OCI-LY7 (cell line): Measurements from ENCODE around the gene HBG2. TPM values are rescaled to one million over a fixed set of nuclear protein-coding genes. Genes with fewer than 3 reads are reported as not detected.

Source experiments
- BruUV-seq: library from RNA; stranded (reverse); fragments of 400-500 nt; replicated peaks from 2 replicates; lab custom pipeline; 2021; lab: Mats Ljungman, UMichigan
- CTCF ChIA-PET: fragments of 300-600 bp; sonication (Branson Sonifier 250); formaldehyde crosslinking; loops from one replicate; lab custom pipeline; 2022; ENCODE audit warnings: antibody characterized with exemption; ENCODE audit not compliant: unreplicated experiment; lab: Charles Lee
- POLR2A ChIA-PET: fragments of 300-600 bp; sonication (Branson Sonifier 250); formaldehyde crosslinking; loops from one replicate; lab custom pipeline; 2022; ENCODE audit warnings: antibody characterized with exemption; lab: Charles Lee
- DNase-seq: peaks from one replicate; pipeline ENCODE4 v3.0.0-alpha.2; 2015; ENCODE audit warnings: low spot score
- H2AFZ ChIP-seq: fragments of 200-600 bp; sonication (generic), shearing (Covaris generic); 2 replicates; pipeline ENCODE4 v1.6.1; 2014; ENCODE audit warnings: mild to moderate bottlenecking, antibody characterized with exemption, low read length, moderate library complexity
- H3K27ac ChIP-seq: fragments of 200-600 bp; sonication (generic); 2 replicates; pipeline ENCODE4 v1.5.1; 2014; ENCODE audit warnings: mixed run types, low read depth, mild to moderate bottlenecking, moderate library complexity, low read length, inconsistent platforms; ENCODE audit not compliant: poor library complexity, severe bottlenecking
- H3K36me3 ChIP-seq: fragments of 200-600 bp; sonication (generic); 2 replicates; pipeline ENCODE4 v1.6.1; 2014; ENCODE audit warnings: mild to moderate bottlenecking, antibody characterized with exemption, low read length, moderate library complexity, mixed read lengths; ENCODE audit not compliant: insufficient read depth
- H3K4me1 ChIP-seq: fragments of 200-600 bp; sonication (generic); 2 replicates; pipeline ENCODE4 v1.5.1; 2014; ENCODE audit warnings: mild to moderate bottlenecking, low read length; ENCODE audit not compliant: insufficient read depth, poor library complexity, severe bottlenecking
- H3K4me2 ChIP-seq: fragments of 200-600 bp; sonication (generic); 2 replicates; pipeline ENCODE4 v1.6.1; 2014; ENCODE audit warnings: mild to moderate bottlenecking, low read length
- H3K4me3 ChIP-seq: fragments of 200-600 bp; sonication (generic); 2 replicates; pipeline ENCODE4 v1.5.1; 2014; ENCODE audit warnings: mild to moderate bottlenecking, low read depth, low read length; ENCODE audit not compliant: poor library complexity, severe bottlenecking
- H3K79me2 ChIP-seq: fragments of 200-600 bp; sonication (generic); 2 replicates; pipeline ENCODE4 v1.6.1; 2016; ENCODE audit warnings: low read depth, mild to moderate bottlenecking, low read length, moderate library complexity, mixed read lengths; ENCODE audit not compliant: insufficient read depth
- H3K9me2 ChIP-seq: fragments of 200-600 bp; sonication (generic); 2 replicates; pipeline ENCODE4 v1.6.1; 2016; ENCODE audit warnings: mild to moderate bottlenecking, low read length, mixed read lengths; ENCODE audit not compliant: insufficient read depth
- H3K9me3 ChIP-seq: fragments of 200-600 bp; sonication (generic); 2 replicates; pipeline ENCODE4 v1.6.1; 2014; ENCODE audit warnings: mild to moderate bottlenecking, mixed run types, low read length, mixed read lengths
- H4K20me1 ChIP-seq: fragments of 200-600 bp; sonication (generic); 2 replicates; pipeline ENCODE4 v1.6.1; 2014; ENCODE audit warnings: mild to moderate bottlenecking, antibody characterized with exemption, low read length, moderate library complexity, mixed read lengths; ENCODE audit not compliant: insufficient read depth
- CTCF ChIP-seq: fragments of 200-600 bp; sonication (generic); conservative IDR thresholded peaks from 2 replicates; pipeline ENCODE4 v1.5.1; 2014; ENCODE audit warnings: mild to moderate bottlenecking, antibody characterized with exemption, low read length, moderate library complexity, mixed read lengths
- EZH2phosphoT487 ChIP-seq: fragments of 200-600 bp; sonication (generic); IDR thresholded peaks from 2 replicates; pipeline ENCODE4 v1.6.1; 2018; ENCODE audit warnings: low read depth, borderline replicate concordance, mild to moderate bottlenecking, mixed run types, antibody characterized with exemption, low read length, moderate library complexity, mixed read lengths
- intact Hi-C: fragments of 100-400 bp; cut with micrococcal nuclease; formaldehyde crosslinking; loops from one replicate; pipeline ENCODE4 v1.10.0; 2022; ENCODE audit not compliant: unreplicated experiment
- total RNA-seq, 2 experiments: library from RNA; depleted of rRNA in 1 of 2; stranded (reverse); fragments of >200 nt in 1 of 2; shearing (Covaris generic) in 1 of 2; gene quantifications; 2 replicates each; pipeline ENCODE4 v1.2.3, GENCODE V29; 2014 to 2022

HBG2 gene
- total RNA-seq, 2 experiments from 2014 or later, result not detected

DNA sequence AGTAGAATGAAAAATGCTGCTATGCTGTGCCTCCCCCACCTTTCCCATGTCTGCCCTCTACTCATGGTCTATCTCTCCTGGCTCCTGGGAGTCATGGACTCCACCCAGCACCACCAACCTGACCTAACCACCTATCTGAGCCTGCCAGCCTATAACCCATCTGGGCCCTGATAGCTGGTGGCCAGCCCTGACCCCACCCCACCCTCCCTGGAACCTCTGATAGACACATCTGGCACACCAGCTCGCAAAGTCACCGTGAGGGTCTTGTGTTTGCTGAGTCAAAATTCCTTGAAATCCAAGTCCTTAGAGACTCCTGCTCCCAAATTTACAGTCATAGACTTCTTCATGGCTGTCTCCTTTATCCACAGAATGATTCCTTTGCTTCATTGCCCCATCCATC is 30.1 kb upstream of the HBG2 start:
- POLR2A ChIA-PET, result interaction anchor here (0.5 to 1.5 kb wide), 2 partner anchors 13 to 390 kb away, joined by 3 to 4 read pairs; no protein-coding TSS in a partner anchor
- Histone ChIP-seq H4K20me1 (no peaks in the 10 kb centered on the region), H3K36me3 (no peaks in the 10 kb centered on the region), H3K79me2 (no peaks in the 10 kb centered on the region), H2AFZ (no peak overlapping the region), H3K9me3 (no peaks in the 10 kb centered on the region), H3K27ac (no peak overlapping the region), H3K9me2 (no peaks in the 10 kb centered on the region), H3K4me2 (no peak overlapping the region), H3K4me3 (no peak overlapping the region), H3K4me1 (no peaks in the 10 kb centered on the region)
- BruUV-seq, result no TSS peak
- no peak for TF ChIP-seq EZH2phosphoT487
- no peak for TF ChIP-seq CTCF
- CTCF ChIA-PET, result no interaction called here
- intact Hi-C loops, result no loop called here
- no peak for DNase-seq

DNA sequence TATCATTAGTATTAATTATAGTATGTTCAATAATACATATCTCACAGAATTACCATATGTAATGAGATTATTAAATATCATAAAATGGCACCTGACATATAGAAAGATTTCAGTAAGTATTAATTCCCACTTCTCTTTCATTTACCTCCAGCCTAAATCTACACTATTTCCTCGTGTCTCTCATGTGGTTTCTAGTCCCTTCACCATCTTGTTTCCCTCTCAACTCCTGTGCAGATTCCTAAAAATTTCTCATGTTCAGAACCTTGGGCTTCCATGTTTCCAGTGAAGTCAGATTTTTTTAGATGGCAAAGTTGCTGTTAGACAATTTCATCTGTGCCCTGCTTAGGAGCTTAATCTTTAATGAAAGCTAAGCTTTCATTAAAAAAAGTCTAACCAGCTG is 29.3 kb upstream of the HBG2 start:
- Histone ChIP-seq H3K4me2 (no peak overlapping the region), H3K79me2 (no peaks in the 10 kb centered on the region), H2AFZ (no peak overlapping the region), H3K9me2 (no peaks in the 10 kb centered on the region), H3K36me3 (no peaks in the 10 kb centered on the region), H4K20me1 (no peaks in the 10 kb centered on the region), H3K4me3 (no peak overlapping the region), H3K9me3 (no peaks in the 10 kb centered on the region), H3K27ac (no peak overlapping the region), H3K4me1 (no peaks in the 10 kb centered on the region)
- ChIA-PET POLR2A (no interaction called here), CTCF (no interaction called here)
- intact Hi-C loops, result no loop called here
- no TSS peak for BruUV-seq
- no peak for TF ChIP-seq CTCF
- no peak for TF ChIP-seq EZH2phosphoT487
- no peak for DNase-seq

DNA sequence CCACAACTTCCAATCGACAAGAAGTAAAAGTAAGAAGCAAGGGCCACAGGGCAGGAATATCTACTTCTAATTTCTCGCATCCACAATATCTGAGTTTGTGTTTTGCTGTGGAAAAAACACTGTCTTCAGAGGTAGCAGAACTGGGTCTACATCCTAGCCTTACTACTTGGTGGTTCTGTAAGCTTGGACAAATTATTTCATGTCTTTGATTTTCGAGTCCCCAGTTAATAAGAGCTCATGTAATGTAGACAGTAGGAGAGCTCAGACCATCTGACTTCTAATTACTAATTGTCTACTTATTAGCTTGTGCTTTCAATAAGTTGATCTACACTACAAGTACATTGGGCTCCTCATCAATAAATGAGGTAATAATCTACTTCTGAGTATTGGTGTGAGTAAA is 28.5 kb upstream of the HBG2 start:
- ChIA-PET POLR2A (no interaction called here), CTCF (no interaction called here)
- no peaks in the 10 kb centered on the region for H3K36me3 ChIP-seq
- intact Hi-C loops, result no loop called here
- no peak overlapping the region for H2AFZ ChIP-seq
- no peaks in the 10 kb centered on the region for H4K20me1 ChIP-seq
- no peak for TF ChIP-seq CTCF
- no peak for TF ChIP-seq EZH2phosphoT487
- H3K9me3 ChIP-seq, result no peaks in the 10 kb centered on the region
- H3K27ac ChIP-seq, result no peak overlapping the region
- no peaks in the 10 kb centered on the region for H3K9me2 ChIP-seq
- BruUV-seq, result no TSS peak
- no peaks in the 10 kb centered on the region for H3K79me2 ChIP-seq
- DNase-seq, result no peak
- no peaks in the 10 kb centered on the region for H3K4me1 ChIP-seq
- H3K4me2 ChIP-seq, result no peak overlapping the region
- H3K4me3 ChIP-seq, result no peak overlapping the region
